OCI-LY1 (cell line): Measurements from ENCODE around the gene C3orf22.

Experiments
- EZH2 ChIP-seq: fragments of 200-600 bp; sonication (generic), shearing (Covaris generic); IDR thresholded peaks from 2 replicates; pipeline ENCODE4 v1.8.0; 2017; ENCODE audit warnings: borderline replicate concordance, mixed run types, mild to moderate bottlenecking, antibody characterized with exemption, low read length, moderate library complexity, mixed read lengths
- TF ChIP-seq, protein P1 (sequence below): fragments of 200-600 bp; sonication (generic), shearing (Covaris generic); IDR thresholded peaks from 2 replicates; pipeline ENCODE4 v1.5.1; 2017; ENCODE audit warnings: mild to moderate bottlenecking, antibody characterized with exemption, low read length, moderate library complexity, mixed read lengths

DNA sequence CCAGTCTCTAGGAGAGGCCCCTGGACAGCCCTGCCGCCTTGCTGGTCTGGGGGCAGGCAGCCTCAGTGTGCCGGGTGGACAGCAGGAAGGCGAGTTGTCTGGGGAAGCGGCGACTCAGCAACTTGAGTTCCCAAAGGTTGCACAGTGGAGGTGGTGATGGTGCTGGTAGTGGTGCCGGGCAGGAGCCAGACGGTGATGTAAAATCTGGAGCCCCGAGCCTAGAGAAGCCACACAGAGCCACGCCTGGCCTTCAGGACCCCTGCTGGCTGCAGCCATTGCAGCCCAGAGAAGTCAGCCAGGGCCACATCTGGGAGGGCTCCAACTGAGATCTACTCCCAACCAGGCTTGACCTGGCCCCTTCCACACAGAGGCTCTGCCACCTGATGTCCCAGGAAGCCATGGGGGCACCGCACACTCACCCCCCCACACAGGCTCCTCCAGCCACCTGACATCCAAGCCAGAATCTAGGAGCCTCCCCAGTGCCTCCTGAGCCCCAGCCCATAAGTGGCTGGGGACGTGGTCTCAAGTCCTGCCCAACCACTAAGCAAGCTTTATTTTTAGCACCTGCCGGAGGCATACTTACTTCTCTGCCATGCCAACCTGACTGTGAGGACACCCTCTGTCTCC, 8.8 kb downstream of the C3orf22 start:
- TF ChIP-seq, protein P1, sequence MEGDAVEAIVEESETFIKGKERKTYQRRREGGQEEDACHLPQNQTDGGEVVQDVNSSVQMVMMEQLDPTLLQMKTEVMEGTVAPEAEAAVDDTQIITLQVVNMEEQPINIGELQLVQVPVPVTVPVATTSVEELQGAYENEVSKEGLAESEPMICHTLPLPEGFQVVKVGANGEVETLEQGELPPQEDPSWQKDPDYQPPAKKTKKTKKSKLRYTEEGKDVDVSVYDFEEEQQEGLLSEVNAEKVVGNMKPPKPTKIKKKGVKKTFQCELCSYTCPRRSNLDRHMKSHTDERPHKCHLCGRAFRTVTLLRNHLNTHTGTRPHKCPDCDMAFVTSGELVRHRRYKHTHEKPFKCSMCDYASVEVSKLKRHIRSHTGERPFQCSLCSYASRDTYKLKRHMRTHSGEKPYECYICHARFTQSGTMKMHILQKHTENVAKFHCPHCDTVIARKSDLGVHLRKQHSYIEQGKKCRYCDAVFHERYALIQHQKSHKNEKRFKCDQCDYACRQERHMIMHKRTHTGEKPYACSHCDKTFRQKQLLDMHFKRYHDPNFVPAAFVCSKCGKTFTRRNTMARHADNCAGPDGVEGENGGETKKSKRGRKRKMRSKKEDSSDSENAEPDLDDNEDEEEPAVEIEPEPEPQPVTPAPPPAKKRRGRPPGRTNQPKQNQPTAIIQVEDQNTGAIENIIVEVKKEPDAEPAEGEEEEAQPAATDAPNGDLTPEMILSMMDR = no peak
- no peak for TF ChIP-seq EZH2
